GM12872 (cell line): Measurements from ENCODE around the gene ST7L.

Experiments used
- TF ChIP-seq, protein P1 (sequence below): IDR thresholded peaks from 3 replicates; pipeline ENCODE4 v1.5.1; 2011; ENCODE audit warnings: low read depth, mild to moderate bottlenecking, low read length, moderate library complexity; ENCODE audit not compliant: insufficient read depth

Gene ST7L

DNA sequence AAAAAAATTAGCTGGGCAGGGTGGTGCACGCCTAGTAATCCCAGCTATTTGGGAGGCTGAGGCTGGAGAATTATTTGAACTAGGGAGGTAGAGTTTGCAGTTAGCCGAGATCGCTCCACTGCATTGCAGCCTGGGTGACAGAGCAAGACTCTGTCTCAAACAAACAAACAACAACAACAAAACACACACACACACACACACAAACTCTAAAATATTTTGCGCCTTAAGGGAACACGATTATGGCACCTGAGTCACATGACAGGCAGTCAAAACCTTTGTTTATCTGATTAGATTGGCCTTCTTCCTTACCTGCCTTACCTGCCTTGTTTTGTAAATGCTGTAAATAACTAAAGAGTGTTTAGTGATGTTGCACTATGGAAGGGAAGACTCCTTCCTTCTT, 130.8 kb downstream of the ST7L start:
- TF ChIP-seq, protein P1, sequence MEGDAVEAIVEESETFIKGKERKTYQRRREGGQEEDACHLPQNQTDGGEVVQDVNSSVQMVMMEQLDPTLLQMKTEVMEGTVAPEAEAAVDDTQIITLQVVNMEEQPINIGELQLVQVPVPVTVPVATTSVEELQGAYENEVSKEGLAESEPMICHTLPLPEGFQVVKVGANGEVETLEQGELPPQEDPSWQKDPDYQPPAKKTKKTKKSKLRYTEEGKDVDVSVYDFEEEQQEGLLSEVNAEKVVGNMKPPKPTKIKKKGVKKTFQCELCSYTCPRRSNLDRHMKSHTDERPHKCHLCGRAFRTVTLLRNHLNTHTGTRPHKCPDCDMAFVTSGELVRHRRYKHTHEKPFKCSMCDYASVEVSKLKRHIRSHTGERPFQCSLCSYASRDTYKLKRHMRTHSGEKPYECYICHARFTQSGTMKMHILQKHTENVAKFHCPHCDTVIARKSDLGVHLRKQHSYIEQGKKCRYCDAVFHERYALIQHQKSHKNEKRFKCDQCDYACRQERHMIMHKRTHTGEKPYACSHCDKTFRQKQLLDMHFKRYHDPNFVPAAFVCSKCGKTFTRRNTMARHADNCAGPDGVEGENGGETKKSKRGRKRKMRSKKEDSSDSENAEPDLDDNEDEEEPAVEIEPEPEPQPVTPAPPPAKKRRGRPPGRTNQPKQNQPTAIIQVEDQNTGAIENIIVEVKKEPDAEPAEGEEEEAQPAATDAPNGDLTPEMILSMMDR, result no peak

DNA sequence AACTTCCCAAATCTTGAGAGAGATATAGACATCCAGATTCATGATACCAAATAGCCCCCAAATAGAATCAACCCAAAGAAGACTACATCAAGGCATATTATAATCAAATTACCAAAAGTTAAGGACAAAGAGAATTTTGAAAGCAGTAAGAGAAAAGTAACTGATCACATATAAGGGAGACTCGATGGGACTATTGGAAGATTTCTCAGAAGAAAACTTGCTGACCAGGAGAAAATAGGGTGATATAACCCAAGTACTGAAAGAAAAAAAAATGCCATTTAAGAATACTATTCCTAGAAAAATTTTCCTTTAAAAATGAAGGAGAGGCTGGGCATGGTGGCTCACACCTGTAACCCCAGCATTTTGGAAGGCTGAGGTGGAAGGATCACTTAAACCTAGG, 140.6 kb downstream of the ST7L start:
- TF ChIP-seq, protein P1, result no peak

DNA sequence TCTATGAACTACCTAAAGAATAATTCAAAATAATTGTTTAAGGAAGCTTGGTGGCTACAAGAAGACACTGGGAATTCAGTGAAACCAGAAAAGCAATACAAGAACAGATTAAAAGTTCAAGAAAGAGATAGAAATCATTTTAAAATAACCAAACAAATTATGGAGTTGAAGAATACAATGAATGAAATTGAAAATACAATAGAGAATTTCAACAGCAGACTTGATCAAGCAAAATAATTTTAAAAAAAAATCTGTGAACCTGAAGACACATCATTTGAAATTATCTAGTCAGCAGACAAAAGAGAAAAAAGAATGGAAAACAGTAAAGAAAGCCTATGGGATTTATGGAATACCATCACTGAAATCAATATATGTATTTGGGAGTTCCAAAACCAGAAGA, 141.4 kb downstream of the ST7L start:
- TF ChIP-seq, protein P1, result no peak
